Common myeloid progenitor, CD34-positive (primary cell): Measurements from ENCODE around the gene PRM3.

Source experiments
- CTCF ChIA-PET: fragments of 350-600 bp; sonication (Branson Sonifier 250); formaldehyde crosslinking; loops from one replicate; lab custom pipeline; 2021; ENCODE audit warnings: antibody characterized with exemption; lab: Charles Lee
- POLR2A ChIA-PET: fragments of 350-600 bp; sonication (Branson Sonifier 250); formaldehyde crosslinking; loops from one replicate; lab custom pipeline; 2021; ENCODE audit warnings: antibody characterized with exemption; lab: Charles Lee
- DNase-seq, 3 donors: peaks; one replicate each; pipeline versions ENCODE4 v3.0.0 to v3.0.0-alpha.2; 2013
- H3K27ac ChIP-seq, 2 experiments: 1 replicate in 1 of 2; 2 replicates in 1 of 2; pipeline ENCODE4 v1.7.0; 2013; ENCODE audit warnings: inconsistent platforms in 2 of 2, low read length in 2 of 2, mild to moderate bottlenecking in 2 of 2, low read depth in 1 of 2, moderate library complexity in 1 of 2; ENCODE audit not compliant: severe bottlenecking in 2 of 2, insufficient read depth in 1 of 2, poor library complexity in 1 of 2
- H3K27me3 ChIP-seq, 5 experiments: replicated peaks in 2 of 5; 1 replicate in 3 of 5; 2 replicates in 2 of 5; pipeline versions ENCODE4 v1.6.1 to v1.7.0; 2013; ENCODE audit warnings: low read length in 4 of 5, mild to moderate bottlenecking in 2 of 5, moderate library complexity in 2 of 5, inconsistent platforms in 1 of 5; ENCODE audit not compliant: insufficient read depth in 5 of 5, control insufficient read depth in 4 of 5
- H3K36me3 ChIP-seq, 4 experiments: 1 replicate in 2 of 4; 2 replicates in 2 of 4; pipeline versions ENCODE4 v1.6.1 to v1.7.0; 2013; ENCODE audit warnings: low read length in 3 of 4, control low read depth in 1 of 4, mild to moderate bottlenecking in 1 of 4; ENCODE audit not compliant: control insufficient read depth in 4 of 4, insufficient read depth in 4 of 4
- H3K4me1 ChIP-seq, 4 experiments: 1 replicate in 3 of 4; 2 replicates in 1 of 4; pipeline versions ENCODE4 v1.6.1 to v1.7.1; 2013; ENCODE audit warnings: low read length in 3 of 4, mild to moderate bottlenecking in 3 of 4, control low read depth in 1 of 4, inconsistent platforms in 1 of 4, moderate library complexity in 1 of 4; ENCODE audit not compliant: control insufficient read depth in 4 of 4, insufficient read depth in 4 of 4; ENCODE audit errors: control extremely low read depth in 1 of 4
- H3K4me3 ChIP-seq, 7 experiments: 1 replicate in 4 of 7; 2 replicates in 3 of 7; pipeline versions ENCODE4 v1.5.1 to v1.7.0; 2013; ENCODE audit warnings: mild to moderate bottlenecking in 7 of 7, low read length in 6 of 7, moderate library complexity in 6 of 7, inconsistent platforms in 2 of 7, low read depth in 2 of 7, control low read depth in 1 of 7; ENCODE audit not compliant: insufficient read depth in 4 of 7, control insufficient read depth in 1 of 7; ENCODE audit errors: extremely low read depth in 1 of 7
- H3K9me3 ChIP-seq, 5 experiments: 1 replicate in 4 of 5; 2 replicates in 1 of 5; pipeline versions ENCODE4 v1.6.1 to v1.7.1; 2013; ENCODE audit warnings: low read length in 4 of 5, mild to moderate bottlenecking in 2 of 5, inconsistent platforms in 1 of 5, low read depth in 1 of 5, moderate library complexity in 1 of 5; ENCODE audit not compliant: control insufficient read depth in 4 of 5, insufficient read depth in 2 of 5; ENCODE audit errors: control extremely low read depth in 1 of 5
- WGBS: methylation state at CpG from one replicate; pipeline ENCODE4 v1.1.5; 2013; ENCODE audit not compliant: insufficient coverage; 5-methylcytosine and 5-hydroxymethylcytosine counted together

The PRM3 gene

DNA sequence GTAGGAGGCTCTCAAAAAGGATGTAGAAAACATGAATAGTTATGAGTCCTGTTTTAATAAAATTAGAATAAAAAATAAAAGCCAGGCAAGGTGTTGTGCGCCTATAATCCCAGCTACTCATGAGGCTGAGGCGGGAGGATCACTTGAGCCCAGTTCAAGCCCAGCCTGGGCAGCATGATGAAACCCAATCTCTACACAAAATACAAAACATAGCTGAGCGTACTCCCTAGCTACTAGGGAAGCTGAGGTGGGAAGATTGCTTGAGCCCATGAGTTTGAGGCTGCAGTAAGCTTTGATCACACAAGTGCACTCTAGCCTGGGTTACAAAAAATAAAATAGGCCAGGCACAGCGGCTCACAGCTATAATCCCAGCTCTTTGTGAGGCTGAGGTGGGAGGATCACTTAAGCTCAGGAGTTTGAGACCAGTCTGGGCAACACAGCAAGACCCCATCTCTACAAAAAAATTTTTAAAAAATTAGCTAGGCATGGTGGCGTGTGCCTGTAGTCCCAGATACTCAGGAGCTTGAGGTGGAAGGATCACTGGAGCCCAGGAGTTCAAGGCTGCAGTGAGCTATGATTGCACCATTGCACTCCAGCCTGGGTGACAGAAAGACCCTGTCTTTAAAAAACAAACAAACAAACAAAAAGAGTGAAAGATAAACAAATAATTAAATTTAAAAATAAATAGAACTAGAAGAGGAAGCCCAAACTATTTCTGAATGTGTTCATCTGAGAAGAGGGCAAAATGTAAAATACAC lies 24.9 kb upstream of the PRM3 start:
- DNase-seq, result no peak
- H3K27me3 ChIP-seq, result no peaks in the 10 kb centered on the region
- POLR2A ChIA-PET, result interaction anchor here (0.6 to 1.7 kb wide), 5 partner anchors 11 to 57 kb away, joined by 3 to 11 read pairs (median 4); partner anchors contain the start of gene SOCS1
- no peak overlapping the region for H3K4me3 ChIP-seq
- H3K27ac ChIP-seq, result no peak overlapping the region
- no peaks in the 10 kb centered on the region for H3K36me3 ChIP-seq
- H3K9me3 ChIP-seq, result no peaks in the 10 kb centered on the region
- CTCF ChIA-PET, result interaction anchor here (0.8 to 3.4 kb wide), 22 partner anchors 9 to 348 kb away, joined by 3 to 19 read pairs (median 6); partner anchors contain the start of gene SOCS1
- 100% methylated on average over 2 of the region's 5 CpGs for WGBS
- peaks cover 5 to 36% (median 30%) of the 10 kb centered on the region in 4 experiments for H3K4me1 ChIP-seq

DNA sequence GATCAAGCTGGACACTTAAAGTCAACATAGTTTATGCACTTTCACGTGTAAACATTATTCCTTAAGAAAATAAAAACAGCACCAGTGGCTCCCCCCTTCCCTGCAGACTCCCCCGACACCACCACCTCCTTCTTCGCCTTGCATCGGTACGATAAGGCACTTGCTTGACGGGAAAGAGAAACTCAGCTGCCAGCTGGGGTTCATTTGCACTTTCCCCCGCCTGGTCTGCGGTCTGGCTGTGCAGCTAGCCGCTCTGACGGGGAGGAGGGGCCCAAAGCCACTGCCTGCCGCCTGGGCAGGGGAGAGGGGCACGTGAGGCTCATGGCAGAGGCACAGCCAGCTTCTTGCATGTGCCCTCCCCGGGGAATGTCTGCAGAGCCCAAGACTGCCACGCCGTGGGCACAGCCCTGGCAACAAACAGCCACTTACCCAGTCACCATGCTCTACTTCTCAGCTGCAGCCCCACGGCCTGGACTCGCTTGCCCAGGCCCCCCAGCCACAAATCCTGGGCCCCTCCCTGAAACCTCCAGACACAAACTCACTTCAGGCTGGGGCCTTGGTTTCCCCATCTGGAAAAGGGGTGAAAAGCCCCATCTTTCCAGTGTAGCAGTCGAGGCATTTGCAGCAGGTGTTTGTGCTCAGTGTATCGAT lies 24.2 kb upstream of the PRM3 start:
- no peak overlapping the region for H3K27ac ChIP-seq
- WGBS, result 4% methylated on average over 14 of the region's 19 CpGs
- H3K36me3 ChIP-seq, result no peaks in the 10 kb centered on the region
- DNase-seq, result peak; percentile 96 to 99 (median 98)
- POLR2A ChIA-PET, result interaction anchor here (0.6 to 1.7 kb wide), 8 partner anchors 11 to 57 kb away, joined by 3 to 11 read pairs (median 4); partner anchors contain the start of gene SOCS1
- CTCF ChIA-PET, result interaction anchor here (0.6 to 3.4 kb wide), 26 partner anchors 10 to 348 kb away, joined by 3 to 19 read pairs (median 5); partner anchors contain the start of gene SOCS1
- H3K4me3 ChIP-seq, result peak overlapping the region in 4 of 7 experiments; percentile 8 to 49 (median 24)
- no peaks in the 10 kb centered on the region for H3K27me3 ChIP-seq
- H3K9me3 ChIP-seq, result no peaks in the 10 kb centered on the region
- peaks cover 5 to 36% (median 30%) of the 10 kb centered on the region in 4 experiments for H3K4me1 ChIP-seq

DNA sequence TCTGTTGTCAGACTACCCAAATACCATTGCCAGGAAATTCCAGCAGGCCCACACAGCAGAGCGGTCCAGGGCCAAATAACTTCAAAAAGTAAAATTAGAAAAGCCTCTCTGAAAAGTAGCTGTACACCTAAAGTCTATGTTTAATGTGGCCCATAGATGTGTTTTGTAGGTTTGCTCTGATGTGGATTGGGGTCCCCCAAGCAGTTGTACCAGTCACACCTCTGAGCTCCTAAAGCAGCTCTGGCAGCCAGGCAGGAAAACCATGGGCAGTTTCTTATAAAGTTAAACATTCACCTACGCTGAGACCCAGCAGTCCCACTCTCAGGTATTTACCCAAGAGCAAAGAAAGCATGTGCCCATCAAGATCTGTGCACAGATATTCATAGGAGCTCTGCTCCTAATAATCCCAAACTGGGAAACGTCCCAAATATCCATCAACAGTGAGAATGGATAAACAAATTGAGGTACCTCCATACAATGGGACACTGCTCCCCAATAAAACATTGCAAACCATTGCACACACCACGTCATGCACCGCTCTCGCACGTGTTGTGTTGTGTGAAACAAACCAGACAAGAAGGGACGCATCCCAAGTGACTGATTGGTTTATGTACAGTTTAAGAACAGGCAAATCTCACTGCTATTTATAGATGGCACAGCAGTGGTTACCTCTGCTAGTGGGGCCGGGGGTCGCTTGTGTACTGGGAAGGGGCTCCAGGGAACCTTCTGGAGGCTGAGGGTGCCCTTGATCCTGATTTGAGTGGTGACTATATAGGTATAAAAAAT lies 23.5 kb upstream of the PRM3 start:
- H3K4me1 ChIP-seq, result peaks cover 5 to 36% (median 30%) of the 10 kb centered on the region in 4 experiments
- peak in 2 of 3 donors; percentile 46 to 66 for DNase-seq
- CTCF ChIA-PET, result interaction anchor here (0.6 to 3.4 kb wide), 24 partner anchors 11 to 247 kb away, joined by 3 to 19 read pairs (median 4); partner anchors contain the start of gene SOCS1
- WGBS, result 57% methylated on average over 3 of the region's 10 CpGs
- POLR2A ChIA-PET, result interaction anchor here (0.6 to 1.7 kb wide), 7 partner anchors 12 to 827 kb away, joined by 3 to 11 read pairs (median 4); partner anchors contain the start of gene SOCS1
- H3K4me3 ChIP-seq, result peak overlapping the region in 4 of 7 experiments; percentile 8 to 49 (median 18)
- no peaks in the 10 kb centered on the region for H3K9me3 ChIP-seq
- no peak overlapping the region for H3K27ac ChIP-seq
- H3K27me3 ChIP-seq, result no peaks in the 10 kb centered on the region
- H3K36me3 ChIP-seq, result no peaks in the 10 kb centered on the region

DNA sequence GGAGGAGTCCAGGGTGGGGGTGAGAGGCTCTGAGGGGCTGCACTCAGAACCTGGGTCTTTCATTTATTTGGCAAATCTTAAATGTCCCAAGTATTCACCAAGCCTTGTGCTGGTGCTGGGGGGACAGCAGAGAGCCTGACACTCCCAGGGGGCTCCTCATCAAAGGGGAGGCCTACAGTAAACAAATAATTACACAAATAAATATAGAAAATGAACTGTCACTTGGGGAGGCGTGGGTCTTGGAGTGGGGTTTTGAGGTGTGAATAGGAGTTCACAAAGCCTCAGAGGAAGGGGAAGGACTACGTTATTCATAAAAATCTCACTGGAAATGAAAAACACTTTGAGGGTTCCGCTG lies 22.9 kb upstream of the PRM3 start:
- Histone ChIP-seq H3K27me3 (no peaks in the 10 kb centered on the region), H3K9me3 (no peaks in the 10 kb centered on the region), H3K4me1 (peaks cover 5 to 36% (median 30%) of the 10 kb centered on the region in 4 experiments), H3K4me3 (no peak overlapping the region), H3K36me3 (no peaks in the 10 kb centered on the region), H3K27ac (no peak overlapping the region)
- no peak for DNase-seq
- 100% methylated on average over 2 of the region's 3 CpGs for WGBS
- ChIA-PET CTCF (interaction anchor here (0.9 to 3.4 kb wide), 5 partner anchors 11 to 36 kb away, joined by 3 to 19 read pairs (median 7); no protein-coding TSS in a partner anchor), POLR2A (interaction anchor here (0.6 to 1.4 kb wide), 2 partner anchors 39 to 828 kb away, joined by 3 to 6 read pairs; no protein-coding TSS in a partner anchor)

DNA sequence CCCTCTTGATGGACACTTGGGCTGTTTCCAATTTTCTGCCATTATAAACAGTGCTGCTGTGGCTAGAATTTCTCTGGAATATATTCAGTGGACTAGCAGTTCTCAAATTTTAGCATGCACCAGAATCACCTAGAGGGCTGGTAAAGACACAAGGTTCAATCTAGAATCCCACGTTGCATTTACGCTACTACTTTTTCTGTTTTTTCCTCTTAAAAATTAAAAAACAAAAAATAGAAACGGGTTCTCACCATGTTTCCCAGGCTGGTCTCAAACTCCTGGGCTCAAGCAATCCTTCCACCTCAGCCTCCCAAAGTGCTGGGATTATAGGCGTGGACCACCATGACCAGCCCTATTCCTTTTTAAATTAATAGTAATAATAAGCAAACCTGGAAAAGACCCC lies 22.2 kb upstream of the PRM3 start:
- ChIA-PET POLR2A (no interaction called here), CTCF (no interaction called here)
- peaks cover 0 to under 1% (median 0%) of the 10 kb centered on the region in 5 experiments for H3K27me3 ChIP-seq
- H3K4me3 ChIP-seq, result no peak overlapping the region
- H3K36me3 ChIP-seq, result no peaks in the 10 kb centered on the region
- 96% methylated on average over 3 of the region's 4 CpGs for WGBS
- no peak overlapping the region for H3K27ac ChIP-seq
- H3K4me1 ChIP-seq, result peaks cover 5 to 36% (median 30%) of the 10 kb centered on the region in 4 experiments
- DNase-seq, result no peak
- no peaks in the 10 kb centered on the region for H3K9me3 ChIP-seq

DNA sequence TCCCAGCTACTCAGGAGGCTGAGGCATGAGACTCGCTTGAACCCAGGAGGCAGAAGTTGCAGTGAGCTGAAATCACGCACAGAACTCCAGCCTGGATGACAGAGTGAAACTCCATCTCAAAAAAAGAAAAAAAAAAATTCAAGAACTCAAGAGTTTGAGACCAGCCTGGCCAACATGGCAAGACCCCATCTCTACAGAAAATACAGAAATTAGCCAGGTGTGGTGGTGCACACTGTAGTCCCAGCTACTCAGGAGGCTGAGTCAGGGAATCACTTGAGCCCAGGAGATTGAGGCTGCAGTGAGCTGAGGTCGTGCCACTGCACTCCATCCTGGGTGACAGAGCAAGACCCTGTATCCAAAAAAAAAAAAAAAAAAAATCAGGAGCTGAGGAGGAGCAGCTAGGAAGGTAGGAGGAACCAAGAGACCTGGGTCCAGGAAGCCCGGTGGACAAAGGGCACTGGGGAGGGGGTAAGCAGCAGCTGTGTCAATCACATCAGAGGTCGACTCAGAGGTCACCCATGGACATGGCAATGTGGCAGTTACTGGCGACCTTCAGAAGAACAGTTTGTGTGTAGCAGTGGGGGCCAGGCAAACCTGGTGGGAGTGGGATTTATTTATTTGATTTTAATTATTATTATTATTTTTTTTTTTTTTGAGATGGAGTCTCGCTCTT lies 18.8 kb upstream of the PRM3 start:
- H3K36me3 ChIP-seq, result no peaks in the 10 kb centered on the region
- H3K4me3 ChIP-seq, result no peak overlapping the region
- DNase-seq, result no peak
- H3K9me3 ChIP-seq, result peaks cover 0 to 2% (median 0%) of the 10 kb centered on the region in 5 experiments
- ChIA-PET POLR2A (no interaction called here), CTCF (interaction anchor here (0.6 to 1.0 kb wide), 4 partner anchors 8 to 774 kb away, joined by 3 to 5 read pairs (median 4); no protein-coding TSS in a partner anchor)
- H3K27ac ChIP-seq, result no peak overlapping the region
- peaks cover 0 to 1% (median 0%) of the 10 kb centered on the region in 5 experiments for H3K27me3 ChIP-seq
- peaks cover 3 to 15% (median 11%) of the 10 kb centered on the region in 4 experiments for H3K4me1 ChIP-seq
- 100% methylated on average over 2 of the region's 7 CpGs for WGBS
